ENCODE measurements around the gene ZNF664. TPM values are rescaled to one million over a fixed set of nuclear protein-coding genes. Genes with fewer than 3 reads are reported as not detected.
A peak's percentile ranks its signal among the peaks of the same experiment; 100 is the strongest.

ZNF664 gene
- total RNA-seq, 2 experiments from 2014 or later = 45.6 to 59.8 TPM

DNA sequence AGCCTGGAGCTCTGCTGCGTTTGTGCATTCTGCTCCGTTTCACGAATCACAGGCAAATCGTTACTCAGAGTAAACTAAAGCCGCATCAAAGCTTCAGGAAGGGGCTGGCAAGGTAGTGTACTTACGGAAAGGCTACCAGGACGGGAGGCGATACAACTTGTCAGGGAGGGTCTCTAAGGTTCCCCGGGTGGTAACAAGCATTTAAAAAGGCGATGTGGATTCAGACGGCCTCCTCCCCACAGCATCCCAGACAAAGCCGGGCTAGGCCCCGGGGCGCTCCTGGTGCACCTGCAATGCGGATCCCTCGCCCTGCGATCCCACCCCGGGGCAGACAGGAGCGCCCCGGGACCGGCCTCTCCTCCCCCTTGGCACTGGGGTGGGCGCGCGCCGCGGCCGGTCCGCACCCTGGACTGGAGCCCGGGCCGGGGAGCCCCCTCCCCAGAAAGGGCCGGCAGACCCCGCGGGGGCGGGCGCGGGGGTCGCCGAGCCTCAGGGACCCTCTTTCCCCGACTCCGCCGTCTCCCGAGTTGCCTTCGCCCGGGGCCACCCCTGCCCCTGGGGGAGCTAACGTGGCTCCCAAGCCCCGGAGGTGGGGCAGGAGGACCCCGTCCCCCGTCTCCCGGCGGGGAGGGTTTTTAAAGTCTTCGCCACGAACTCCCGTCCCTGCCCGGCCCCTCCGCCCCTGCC lies 1.1 kb upstream of the ZNF664 start:
- intact Hi-C loops (cut with micrococcal nuclease; ENCODE audit: unreplicated experiment) = loop anchor here (5.0 kb wide), 1 partner anchor 260 kb away; the partner anchor contains the start of gene ATP6V0A2
- H3K36me3 ChIP-seq (ENCODE audit: insufficient read depth, low read length) = peaks cover 13% of the 10 kb centered on the region
- CTCF ChIA-PET (ENCODE audit: unreplicated experiment) = no interaction called here
- TF ChIP-seq, protein P1, sequence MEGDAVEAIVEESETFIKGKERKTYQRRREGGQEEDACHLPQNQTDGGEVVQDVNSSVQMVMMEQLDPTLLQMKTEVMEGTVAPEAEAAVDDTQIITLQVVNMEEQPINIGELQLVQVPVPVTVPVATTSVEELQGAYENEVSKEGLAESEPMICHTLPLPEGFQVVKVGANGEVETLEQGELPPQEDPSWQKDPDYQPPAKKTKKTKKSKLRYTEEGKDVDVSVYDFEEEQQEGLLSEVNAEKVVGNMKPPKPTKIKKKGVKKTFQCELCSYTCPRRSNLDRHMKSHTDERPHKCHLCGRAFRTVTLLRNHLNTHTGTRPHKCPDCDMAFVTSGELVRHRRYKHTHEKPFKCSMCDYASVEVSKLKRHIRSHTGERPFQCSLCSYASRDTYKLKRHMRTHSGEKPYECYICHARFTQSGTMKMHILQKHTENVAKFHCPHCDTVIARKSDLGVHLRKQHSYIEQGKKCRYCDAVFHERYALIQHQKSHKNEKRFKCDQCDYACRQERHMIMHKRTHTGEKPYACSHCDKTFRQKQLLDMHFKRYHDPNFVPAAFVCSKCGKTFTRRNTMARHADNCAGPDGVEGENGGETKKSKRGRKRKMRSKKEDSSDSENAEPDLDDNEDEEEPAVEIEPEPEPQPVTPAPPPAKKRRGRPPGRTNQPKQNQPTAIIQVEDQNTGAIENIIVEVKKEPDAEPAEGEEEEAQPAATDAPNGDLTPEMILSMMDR (conservative IDR thresholded peaks at IDR 0.05; ENCODE audit: low read length) = no peak
- no peak for TF ChIP-seq EZH2phosphoT487 (IDR thresholded peaks at IDR 0.05; ENCODE audit: borderline replicate concordance, low read depth, low read length)
- peak overlapping the region; percentile 75 for H3K4me2 ChIP-seq (ENCODE audit: low read length)
- peak; percentile 37 for DNase-seq (ENCODE audit: low spot score)
- H2AFZ ChIP-seq (ENCODE audit: low read length) = peak overlapping the region; percentile 76
- no peaks in the 10 kb centered on the region for H3K9me3 ChIP-seq (ENCODE audit: low read length)
- POLR2A ChIA-PET = interaction anchor here (0.5 to 0.9 kb wide), 3 partner anchors 16 to 239 kb away, joined by 3 to 4 read pairs (median 3); no protein-coding TSS in a partner anchor
- BruUV-seq (replicated peaks) = no TSS peak
- no peaks in the 10 kb centered on the region for H3K9me2 ChIP-seq (ENCODE audit: insufficient read depth, low read length)
- peaks cover 17% of the 10 kb centered on the region; the same call in 1 of the 2 replicates for H3K79me2 ChIP-seq (ENCODE audit: insufficient read depth, low read depth, low read length)
- H3K27ac ChIP-seq (ENCODE audit: low read depth, low read length, poor library complexity, severe bottlenecking) = no peak overlapping the region
- H3K4me1 ChIP-seq (ENCODE audit: insufficient read depth, low read length, poor library complexity, severe bottlenecking) = peaks cover 17% of the 10 kb centered on the region
- H3K4me3 ChIP-seq (ENCODE audit: low read depth, low read length, poor library complexity, severe bottlenecking) = peak overlapping the region; percentile 82
- 0 out of 2 replicates have a peak, but pooled peaks cover 5% of the 10 kb centered on the region for H4K20me1 ChIP-seq (ENCODE audit: insufficient read depth, low read length)

DNA sequence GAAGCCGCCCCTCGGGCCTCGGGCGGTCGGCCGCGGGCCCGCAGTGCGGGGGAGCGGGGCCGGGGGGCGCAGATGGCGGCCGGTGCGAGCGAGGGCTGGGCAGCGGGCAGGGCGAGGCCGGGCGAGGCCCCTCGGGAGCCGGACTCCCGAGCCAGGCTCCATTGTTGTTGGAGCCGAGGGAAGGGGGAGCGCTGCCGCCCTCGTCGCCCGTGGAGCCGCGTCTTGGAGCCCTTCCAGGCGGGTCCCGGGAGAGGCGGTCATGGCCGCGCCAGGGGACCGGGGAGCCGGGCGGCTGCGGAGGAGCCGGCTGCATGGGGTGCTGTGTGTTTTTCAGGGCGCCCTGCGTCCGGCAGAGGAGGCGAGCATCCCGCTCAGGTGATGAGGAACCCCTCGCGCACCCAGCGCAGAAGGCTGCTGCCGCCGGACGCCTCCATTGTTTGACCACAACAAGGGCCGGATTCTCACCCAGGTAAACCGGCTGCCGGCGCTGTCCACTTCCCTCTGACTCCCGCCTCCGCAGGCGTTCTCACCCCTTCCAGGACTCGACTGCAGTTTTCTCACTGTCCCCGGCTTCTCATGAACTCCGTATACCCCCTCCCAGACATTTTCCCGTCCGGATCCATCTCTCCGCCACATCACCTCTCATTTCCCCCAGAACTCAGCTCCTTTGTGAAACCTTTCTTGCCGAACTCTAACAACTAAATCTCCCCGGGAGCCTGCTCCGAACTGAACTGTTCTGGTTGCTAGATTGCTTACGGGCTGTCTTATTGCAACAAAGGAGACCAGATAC lies 732 bp downstream of the ZNF664 start:
- peak overlapping the region; percentile 68 for H2AFZ ChIP-seq (ENCODE audit: low read length)
- no peaks in the 10 kb centered on the region for H3K9me3 ChIP-seq (ENCODE audit: low read length)
- TF ChIP-seq EZH2phosphoT487 (IDR thresholded peaks at IDR 0.05; ENCODE audit: borderline replicate concordance, low read depth, low read length) = no peak
- TF ChIP-seq, protein P1 (conservative IDR thresholded peaks at IDR 0.05; ENCODE audit: low read length) = no peak
- POLR2A ChIA-PET = interaction anchor here (0.7 kb wide), 1 partner anchor 14 kb away, joined by 3 read pairs; no protein-coding TSS in a partner anchor
- H3K4me1 ChIP-seq (ENCODE audit: insufficient read depth, low read length, poor library complexity, severe bottlenecking) = peaks cover 17% of the 10 kb centered on the region
- H3K4me2 ChIP-seq (ENCODE audit: low read length) = peak overlapping the region; percentile 98
- H3K79me2 ChIP-seq (ENCODE audit: insufficient read depth, low read depth, low read length) = peaks cover 17% of the 10 kb centered on the region; the same call in 1 of the 2 replicates
- no TSS peak for BruUV-seq (replicated peaks)
- H4K20me1 ChIP-seq (ENCODE audit: insufficient read depth, low read length) = 0 out of 2 replicates have a peak, but pooled peaks cover 5% of the 10 kb centered on the region
- H3K36me3 ChIP-seq (ENCODE audit: insufficient read depth, low read length) = peaks cover 22% of the 10 kb centered on the region
- peak; percentile 32 for DNase-seq (ENCODE audit: low spot score)
- no peaks in the 10 kb centered on the region for H3K9me2 ChIP-seq (ENCODE audit: insufficient read depth, low read length)
- peak overlapping the region; percentile 84 for H3K4me3 ChIP-seq (ENCODE audit: low read depth, low read length, poor library complexity, severe bottlenecking)
- H3K27ac ChIP-seq (ENCODE audit: low read depth, low read length, poor library complexity, severe bottlenecking) = no peak overlapping the region
- intact Hi-C loops (cut with micrococcal nuclease; ENCODE audit: unreplicated experiment) = loop anchor here (5.0 kb wide), 1 partner anchor 261 kb away; the partner anchor contains the start of gene ATP6V0A2
- CTCF ChIA-PET (ENCODE audit: unreplicated experiment) = no interaction called here
